GM12874 (cell line): Measurements from ENCODE around the gene GNPTG.

Experiments used
- TF ChIP-seq, protein P1 (sequence below): IDR thresholded peaks from 2 replicates; pipeline ENCODE4 v1.5.1; 2011; ENCODE audit warnings: low read depth, mild to moderate bottlenecking, control low read depth, low read length, moderate library complexity; ENCODE audit not compliant: insufficient read depth

GNPTG gene

DNA sequence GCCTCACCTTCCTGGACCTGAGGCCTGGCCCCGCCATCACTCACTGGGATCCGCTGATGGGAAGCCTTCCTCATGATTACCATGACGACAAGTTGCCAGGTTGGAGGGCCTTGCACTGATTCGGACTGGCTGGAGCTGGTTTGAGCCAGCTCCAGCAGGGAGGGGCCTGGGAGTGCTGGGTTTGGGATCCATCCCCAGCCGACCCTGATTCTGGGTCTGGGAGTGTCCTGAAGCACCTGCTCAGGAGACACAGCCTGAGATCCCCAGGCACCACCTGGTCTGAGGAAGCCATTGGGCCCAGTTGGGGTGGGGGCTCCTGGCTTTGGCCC, 24.1 kb upstream of the GNPTG start:
- TF ChIP-seq, protein P1, sequence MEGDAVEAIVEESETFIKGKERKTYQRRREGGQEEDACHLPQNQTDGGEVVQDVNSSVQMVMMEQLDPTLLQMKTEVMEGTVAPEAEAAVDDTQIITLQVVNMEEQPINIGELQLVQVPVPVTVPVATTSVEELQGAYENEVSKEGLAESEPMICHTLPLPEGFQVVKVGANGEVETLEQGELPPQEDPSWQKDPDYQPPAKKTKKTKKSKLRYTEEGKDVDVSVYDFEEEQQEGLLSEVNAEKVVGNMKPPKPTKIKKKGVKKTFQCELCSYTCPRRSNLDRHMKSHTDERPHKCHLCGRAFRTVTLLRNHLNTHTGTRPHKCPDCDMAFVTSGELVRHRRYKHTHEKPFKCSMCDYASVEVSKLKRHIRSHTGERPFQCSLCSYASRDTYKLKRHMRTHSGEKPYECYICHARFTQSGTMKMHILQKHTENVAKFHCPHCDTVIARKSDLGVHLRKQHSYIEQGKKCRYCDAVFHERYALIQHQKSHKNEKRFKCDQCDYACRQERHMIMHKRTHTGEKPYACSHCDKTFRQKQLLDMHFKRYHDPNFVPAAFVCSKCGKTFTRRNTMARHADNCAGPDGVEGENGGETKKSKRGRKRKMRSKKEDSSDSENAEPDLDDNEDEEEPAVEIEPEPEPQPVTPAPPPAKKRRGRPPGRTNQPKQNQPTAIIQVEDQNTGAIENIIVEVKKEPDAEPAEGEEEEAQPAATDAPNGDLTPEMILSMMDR, result no peak

DNA sequence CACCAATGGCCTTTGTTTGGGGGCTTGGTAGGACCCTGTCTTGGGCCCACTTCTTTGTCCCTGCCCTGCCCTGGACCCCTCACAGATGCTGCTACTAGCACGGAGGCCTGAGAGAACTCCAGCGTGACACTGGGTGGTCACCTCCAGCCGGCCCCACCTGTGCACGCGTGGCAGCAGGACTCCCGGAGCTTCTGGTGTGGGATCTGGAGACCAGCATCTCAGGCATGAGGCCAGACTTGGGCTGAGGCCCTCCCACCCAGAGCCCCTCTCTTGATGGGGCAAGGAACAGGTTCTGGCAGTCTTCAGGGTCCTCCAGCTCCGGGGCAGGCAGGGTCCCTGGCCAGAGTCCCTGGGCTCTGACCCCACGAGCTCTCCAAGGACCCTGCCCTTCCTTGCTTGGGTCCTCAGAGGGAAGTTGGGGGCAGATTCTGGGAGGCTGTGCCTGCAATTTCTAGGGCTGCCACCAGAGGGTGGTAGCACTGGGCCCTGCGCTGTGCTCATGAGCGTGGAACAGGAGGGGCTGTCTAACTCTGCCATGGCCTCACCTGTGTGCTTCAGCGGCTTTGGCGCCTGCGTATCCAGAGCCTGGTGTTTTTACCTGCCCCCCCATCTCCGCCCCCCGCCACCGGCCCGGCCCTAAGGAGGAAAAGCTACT, 21.3 kb upstream of the GNPTG start:
- TF ChIP-seq, protein P1, result peak; percentile 66

DNA sequence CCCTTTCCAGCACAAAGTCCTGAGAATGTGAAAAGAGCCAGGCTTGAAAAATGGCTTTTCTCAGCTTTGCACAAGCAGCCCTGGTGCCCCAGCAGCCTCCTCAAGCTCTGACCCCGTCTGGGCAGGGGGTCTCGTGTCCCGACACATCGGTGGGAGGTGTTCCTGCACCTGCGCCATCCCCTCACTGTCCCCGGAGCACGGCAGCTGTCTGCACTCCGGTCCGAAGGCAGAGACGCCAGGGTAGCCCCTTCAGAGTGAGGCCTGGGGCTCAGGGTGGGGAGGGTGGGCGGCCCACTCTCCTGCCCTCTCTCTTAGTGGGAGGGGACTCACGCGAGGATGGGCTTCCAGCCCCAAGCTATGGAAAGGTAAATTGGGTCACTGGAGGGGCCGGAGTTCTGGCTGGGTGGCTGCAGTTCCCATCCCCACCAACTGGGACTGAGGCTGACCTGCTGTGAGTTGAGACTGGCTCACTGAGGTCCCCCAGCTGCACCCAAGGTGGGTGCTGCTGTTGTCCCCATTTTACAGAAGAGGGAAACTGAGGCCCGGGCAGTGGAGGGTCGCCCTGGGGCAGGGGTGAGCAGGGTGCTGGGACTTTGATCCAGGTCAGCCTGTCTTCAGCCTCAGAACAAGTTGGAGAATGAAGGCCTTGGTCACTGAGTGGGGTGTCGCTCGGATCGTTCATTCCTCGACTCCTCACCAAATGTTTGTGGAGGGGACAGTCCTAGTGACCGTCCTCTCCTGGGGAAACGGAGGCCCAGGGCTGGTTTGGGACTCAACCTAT, 20.6 kb upstream of the GNPTG start:
- TF ChIP-seq, protein P1, result 0 out of 2 replicates have a peak, but pooled peaks have one; percentile 4

DNA sequence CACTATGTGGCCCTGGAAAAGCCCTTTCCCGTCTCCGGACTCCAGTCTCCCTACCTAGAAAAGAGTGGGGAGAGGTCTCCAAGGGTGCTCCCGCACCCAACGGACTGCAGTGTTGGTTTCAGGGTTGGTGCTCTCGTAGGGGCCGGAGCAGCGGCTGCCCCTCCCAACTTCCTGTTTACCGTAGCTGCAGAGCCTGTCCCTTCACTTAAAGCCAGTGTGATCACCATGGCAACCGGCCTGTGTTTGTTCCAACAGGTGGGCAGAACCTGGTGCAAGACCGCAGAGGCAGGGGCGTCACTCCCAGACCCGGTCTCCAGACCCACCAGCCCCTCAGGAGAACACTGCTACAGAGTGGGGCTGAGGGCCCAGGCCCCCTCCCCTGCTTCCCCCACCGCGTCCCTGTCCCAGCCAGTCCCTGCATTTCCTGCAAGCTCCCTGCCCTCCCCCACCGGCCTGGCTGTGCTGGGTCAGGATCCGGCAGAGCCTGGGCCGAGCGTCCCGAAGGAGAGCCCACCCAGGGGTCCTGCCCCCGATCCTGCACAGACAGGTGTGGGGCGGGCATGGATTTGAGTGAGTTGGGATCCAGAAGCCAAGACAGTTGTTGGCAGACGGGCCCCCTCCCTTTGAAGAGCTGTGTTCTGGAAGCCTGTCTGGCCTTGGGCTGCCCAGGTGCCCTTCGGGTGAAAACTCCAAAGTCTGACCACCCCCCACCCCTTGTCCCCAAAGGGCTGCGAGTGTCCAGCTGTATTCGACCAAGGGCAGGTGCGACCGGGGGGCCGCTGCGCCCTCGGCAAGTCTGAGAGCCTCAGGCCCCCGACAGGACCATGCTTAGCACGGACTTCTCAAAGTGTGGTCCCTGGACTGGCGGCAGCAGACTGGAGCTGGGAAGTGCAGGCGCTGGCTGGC, 19.8 kb upstream of the GNPTG start:
- TF ChIP-seq, protein P1, result no peak

DNA sequence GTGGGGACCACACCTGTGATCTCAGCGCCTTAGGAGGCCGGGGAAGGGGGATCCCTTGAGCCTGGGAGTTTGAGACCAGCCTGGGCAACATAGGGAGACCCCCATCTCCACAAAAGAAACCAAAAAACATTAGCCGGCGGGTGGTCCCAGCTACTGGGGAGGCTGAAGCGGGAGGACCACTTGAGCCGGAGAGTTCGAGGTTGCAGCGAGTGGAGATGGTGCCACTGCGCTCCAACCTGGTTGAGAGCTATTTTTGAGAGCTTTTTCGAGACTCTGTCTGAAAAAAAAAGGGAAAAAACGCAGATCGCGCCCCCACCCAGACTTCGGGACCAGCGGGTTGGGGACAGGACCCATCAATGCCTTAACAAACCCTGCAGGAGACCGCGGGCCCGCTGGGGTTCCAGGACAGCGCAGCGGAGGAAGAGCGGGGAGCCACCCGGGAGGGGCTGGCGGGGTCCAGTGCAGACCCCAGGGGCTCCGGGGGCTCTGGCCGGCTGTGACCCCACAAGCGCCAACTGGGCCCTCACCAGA, 19.0 kb upstream of the GNPTG start:
- TF ChIP-seq, protein P1, result no peak

DNA sequence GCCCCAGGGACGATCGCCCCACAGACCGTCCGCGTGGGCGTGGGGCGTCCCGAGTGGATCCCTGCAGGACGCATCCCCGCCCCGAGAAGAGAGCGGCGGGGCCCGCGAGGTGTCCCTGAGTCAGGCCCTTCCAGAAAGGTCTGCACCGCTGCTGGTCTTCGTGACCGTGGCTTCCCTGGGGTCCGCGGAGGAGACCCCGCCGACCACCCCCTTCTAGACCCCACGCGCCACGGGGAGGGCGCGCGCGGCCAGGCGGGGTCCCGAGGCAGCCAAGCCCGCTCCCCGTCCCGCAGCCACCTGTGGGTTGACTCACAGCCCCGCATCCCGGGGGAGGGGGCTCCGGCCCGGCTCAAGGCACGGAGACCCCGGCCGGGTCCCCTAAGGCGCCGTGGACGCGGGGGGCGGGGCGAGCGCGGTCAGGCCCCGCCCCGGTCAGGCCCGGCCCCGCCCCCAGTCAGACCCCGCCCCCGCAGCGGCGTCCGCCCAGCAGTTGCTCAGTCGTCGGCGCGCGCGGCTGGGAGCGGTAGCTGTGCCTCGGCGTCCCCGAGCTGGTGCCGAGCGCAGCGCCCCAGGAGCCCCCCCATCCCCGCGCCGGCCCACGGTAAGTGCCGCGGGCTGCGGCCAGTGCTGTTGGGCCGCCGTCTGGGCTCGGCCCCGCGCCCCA, 18.4 kb upstream of the GNPTG start, which contains the start of gene BAIAP3:
Gene BAIAP3 (plus strand): TSS at position 497 of the 664 bp plus-strand sequence. CDS start 4,905 bp downstream, outside the sequence.
- TF ChIP-seq, protein P1, result no peak
